SJCRH30 (cell line): ENCODE measurements around the gene KRR1. TPM values are rescaled to one million over a fixed set of nuclear protein-coding genes. Genes with fewer than 3 reads are reported as not detected.
"Not testable (repeated sequence)": the region's sequence is repeated elsewhere in the genome, so short reads cannot be mapped to it uniquely, and the experiment has no call there.

Experiments
- DNase-seq, 2 experiments: peaks; one replicate each; pipeline ENCODE4 v3.0.0-alpha.2; 2015 to 2020
- H3K27ac ChIP-seq: fragments of 250-450 bp; sonication (Bioruptor Pico); 2 replicates; pipeline ENCODE4 v1.5.1; 2020; ENCODE audit warnings: mild to moderate bottlenecking, moderate library complexity
- H3K27me3 ChIP-seq: fragments of 250-450 bp; sonication (Bioruptor Pico); 2 replicates; pipeline ENCODE4 v1.5.1; 2020; ENCODE audit warnings: mild to moderate bottlenecking, moderate library complexity
- H3K36me3 ChIP-seq: fragments of 250-450 bp; sonication (Bioruptor Pico); 2 replicates; pipeline ENCODE4 v1.5.1; 2020; ENCODE audit warnings: mild to moderate bottlenecking, moderate library complexity
- H3K4me1 ChIP-seq: fragments of 250-450 bp; sonication (Bioruptor Pico); 2 replicates; pipeline ENCODE4 v1.5.1; 2020; ENCODE audit warnings: mild to moderate bottlenecking, moderate library complexity
- H3K4me3 ChIP-seq: fragments of 250-450 bp; sonication (Bioruptor Pico); 2 replicates; pipeline ENCODE4 v1.5.1; 2020; ENCODE audit warnings: mild to moderate bottlenecking, moderate library complexity
- H3K9me3 ChIP-seq: fragments of 250-450 bp; sonication (Bioruptor Pico); replicated peaks from 2 replicates; pipeline ENCODE4 v1.5.1; 2020; ENCODE audit warnings: mild to moderate bottlenecking, moderate library complexity
- total RNA-seq: library from RNA; depleted of rRNA; stranded (reverse); fragments of >200 nt; shearing (Covaris generic); gene quantifications from 2 replicates; pipeline ENCODE4 v1.2.3, GENCODE V29; 2014

The KRR1 gene
- total RNA-seq, 1 experiment from 2014 or later, result 79.3 TPM

DNA sequence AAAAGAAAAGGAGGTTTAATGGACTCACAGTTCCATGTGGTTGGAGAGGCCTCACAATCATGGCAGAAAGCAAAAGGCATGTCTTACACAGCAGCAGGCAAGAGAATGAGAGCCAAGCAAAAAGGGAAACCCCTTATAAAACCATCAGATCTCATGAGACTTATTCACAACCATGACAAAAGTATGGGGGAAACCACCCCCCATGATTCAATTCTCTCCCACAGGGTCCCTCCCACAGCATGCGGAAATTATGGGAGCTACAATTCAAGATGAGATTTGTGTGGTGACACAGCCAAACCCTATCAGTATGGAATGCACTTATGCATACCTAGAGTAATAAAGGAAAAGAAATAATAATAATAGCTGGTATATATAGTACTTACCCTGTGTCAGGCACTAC lies 35.3 kb downstream of the KRR1 start:
- H3K9me3 ChIP-seq, result no peaks in the 10 kb centered on the region
- DNase-seq, result no peak
- H3K27me3 ChIP-seq, result no peaks in the 10 kb centered on the region
- H3K4me1 ChIP-seq, result no peaks in the 10 kb centered on the region
- H3K4me3 ChIP-seq, result no peak overlapping the region
- H3K36me3 ChIP-seq, result no peaks in the 10 kb centered on the region
- no peak overlapping the region for H3K27ac ChIP-seq

DNA sequence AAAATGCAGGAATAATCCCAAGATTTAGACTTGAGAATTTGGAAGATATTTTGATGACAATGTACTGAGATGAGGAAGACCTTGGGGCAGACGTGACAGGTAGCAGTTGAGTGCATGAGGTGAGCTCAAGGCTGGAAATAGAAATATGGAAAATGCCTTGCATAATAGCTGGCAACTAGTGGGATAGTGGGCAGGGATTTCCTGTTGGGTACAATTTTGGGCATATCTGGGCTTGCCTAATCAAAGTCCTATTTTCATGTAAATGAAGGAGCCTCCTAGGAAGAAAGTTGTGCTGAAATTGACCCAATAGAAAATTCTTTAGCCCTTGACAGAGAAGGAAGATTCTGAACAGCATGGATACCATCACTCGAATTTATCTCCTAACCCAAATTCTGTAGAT lies 37.3 kb downstream of the KRR1 start:
- Histone ChIP-seq H3K27ac (no peak overlapping the region), H3K4me3 (no peak overlapping the region), H3K36me3 (no peaks in the 10 kb centered on the region), H3K4me1 (no peaks in the 10 kb centered on the region), H3K27me3 (no peaks in the 10 kb centered on the region), H3K9me3 (no peaks in the 10 kb centered on the region)
- no peak for DNase-seq

DNA sequence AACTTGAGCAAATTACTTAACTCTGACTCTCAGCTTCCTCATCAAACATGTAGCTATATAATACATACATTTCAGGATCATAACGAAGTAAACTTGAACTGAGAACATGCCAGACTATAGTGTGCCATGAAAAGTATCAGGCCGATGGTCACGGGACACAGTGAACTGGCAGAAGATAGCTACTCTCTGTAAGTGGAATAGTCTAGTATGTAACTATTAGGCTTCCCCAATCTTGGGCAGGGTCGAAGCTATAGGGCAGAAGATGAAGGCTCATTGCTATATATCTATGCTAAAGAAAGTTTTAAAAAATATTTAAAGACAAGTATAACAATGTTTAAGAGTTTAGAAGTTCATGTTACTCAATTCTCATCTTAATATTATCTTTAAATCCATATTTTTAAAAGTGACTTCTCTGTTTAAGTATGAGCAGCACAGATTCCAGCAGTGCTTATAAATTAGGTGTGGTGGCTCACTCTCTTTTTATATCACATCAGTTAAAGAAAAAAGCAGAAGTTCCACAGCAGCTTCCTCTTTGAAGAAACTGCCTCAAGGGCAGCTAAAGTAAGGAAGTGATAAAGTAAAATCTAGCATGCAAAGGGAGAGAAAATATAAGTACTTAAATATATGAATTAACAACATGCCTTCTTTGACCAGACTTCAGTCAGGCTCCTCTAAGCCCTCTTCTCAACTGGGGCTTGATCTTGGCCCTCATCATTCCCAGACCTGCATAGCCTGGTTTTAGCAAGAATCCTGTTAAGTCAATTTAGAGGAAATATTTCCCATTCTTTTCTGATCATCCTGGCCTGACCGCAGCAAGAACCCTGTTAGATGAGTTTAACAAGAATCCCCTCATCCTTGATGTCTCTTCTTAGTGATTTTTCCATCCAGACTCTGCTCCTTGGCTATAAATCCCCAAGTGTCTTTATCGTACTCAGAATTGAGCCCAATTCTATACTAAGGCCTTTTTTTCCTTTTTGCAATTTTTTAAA lies 39.2 kb downstream of the KRR1 start:
- no peaks in the 10 kb centered on the region for H3K36me3 ChIP-seq
- H3K9me3 ChIP-seq, result no peaks in the 10 kb centered on the region
- H3K4me1 ChIP-seq, result no peaks in the 10 kb centered on the region
- no peaks in the 10 kb centered on the region for H3K27me3 ChIP-seq
- H3K4me3 ChIP-seq, result no peak overlapping the region
- no peak for DNase-seq
- H3K27ac ChIP-seq, result no peak overlapping the region

DNA sequence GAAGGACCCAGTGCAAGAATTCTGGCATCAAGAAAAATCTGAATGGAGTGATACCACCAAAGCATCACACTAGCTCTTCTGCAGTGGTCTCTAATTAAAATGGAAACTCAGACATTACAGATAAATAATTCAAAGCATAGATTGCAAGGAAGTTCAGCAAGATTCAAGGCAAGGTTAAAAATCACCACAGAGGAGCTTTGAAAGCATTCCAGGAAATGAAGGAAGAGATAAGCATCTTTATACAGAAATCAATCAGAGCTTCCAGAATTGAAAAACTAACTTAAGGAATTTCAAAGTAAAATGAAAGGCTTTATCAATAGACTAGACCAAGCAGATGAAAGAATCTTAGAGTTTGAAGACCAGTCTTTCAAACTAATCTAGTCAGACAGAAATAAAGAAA lies 51.2 kb downstream of the KRR1 start:
- DNase-seq, result no peak
- Histone ChIP-seq H3K36me3 (no peaks in the 10 kb centered on the region), H3K4me1 (no peaks in the 10 kb centered on the region), H3K27ac (no peak overlapping the region), H3K9me3 (peaks cover 14% of the 10 kb centered on the region), H3K4me3 (no peak overlapping the region), H3K27me3 (no peaks in the 10 kb centered on the region)

GRCh38 chr12:75459755-75460154 lies 51.7 kb downstream of the KRR1 start:
- H3K27ac ChIP-seq, result no peak overlapping the region
- no peak for DNase-seq
- H3K9me3 ChIP-seq, result peaks cover 14% of the 10 kb centered on the region
- no peaks in the 10 kb centered on the region for H3K4me1 ChIP-seq
- no peaks in the 10 kb centered on the region for H3K36me3 ChIP-seq
- no peaks in the 10 kb centered on the region for H3K27me3 ChIP-seq
- H3K4me3 ChIP-seq, result no peak overlapping the region

- not testable (repeated sequence) for H3K9me3 ChIP-seq, H3K27ac ChIP-seq, H3K36me3 ChIP-seq, H3K4me1 ChIP-seq, H3K27me3 ChIP-seq, H3K4me3 ChIP-seq, DNase-seq
Measured at GRCh38 chr12:75457866-75458265, 53.5 kb downstream of the KRR1 start.

- no peak for DNase-seq
- H3K27ac ChIP-seq, result no peak overlapping the region
- no peaks in the 10 kb centered on the region for H3K27me3 ChIP-seq
- no peaks in the 10 kb centered on the region for H3K36me3 ChIP-seq
- no peak overlapping the region for H3K4me3 ChIP-seq
- no peaks in the 10 kb centered on the region for H3K4me1 ChIP-seq
- H3K9me3 ChIP-seq, result peaks cover 10% of the 10 kb centered on the region
Measured at GRCh38 chr12:75457191-75457590, 54.2 kb downstream of the KRR1 start.

GRCh38 chr12:75455839-75456238 lies 55.6 kb downstream of the KRR1 start:
- Histone ChIP-seq H3K9me3 (peaks cover 10% of the 10 kb centered on the region), H3K36me3 (no peaks in the 10 kb centered on the region), H3K4me3 (no peak overlapping the region), H3K27ac (no peak overlapping the region), H3K27me3 (no peaks in the 10 kb centered on the region), H3K4me1 (no peaks in the 10 kb centered on the region)
- peak; percentile 58 to 74 for DNase-seq

DNA sequence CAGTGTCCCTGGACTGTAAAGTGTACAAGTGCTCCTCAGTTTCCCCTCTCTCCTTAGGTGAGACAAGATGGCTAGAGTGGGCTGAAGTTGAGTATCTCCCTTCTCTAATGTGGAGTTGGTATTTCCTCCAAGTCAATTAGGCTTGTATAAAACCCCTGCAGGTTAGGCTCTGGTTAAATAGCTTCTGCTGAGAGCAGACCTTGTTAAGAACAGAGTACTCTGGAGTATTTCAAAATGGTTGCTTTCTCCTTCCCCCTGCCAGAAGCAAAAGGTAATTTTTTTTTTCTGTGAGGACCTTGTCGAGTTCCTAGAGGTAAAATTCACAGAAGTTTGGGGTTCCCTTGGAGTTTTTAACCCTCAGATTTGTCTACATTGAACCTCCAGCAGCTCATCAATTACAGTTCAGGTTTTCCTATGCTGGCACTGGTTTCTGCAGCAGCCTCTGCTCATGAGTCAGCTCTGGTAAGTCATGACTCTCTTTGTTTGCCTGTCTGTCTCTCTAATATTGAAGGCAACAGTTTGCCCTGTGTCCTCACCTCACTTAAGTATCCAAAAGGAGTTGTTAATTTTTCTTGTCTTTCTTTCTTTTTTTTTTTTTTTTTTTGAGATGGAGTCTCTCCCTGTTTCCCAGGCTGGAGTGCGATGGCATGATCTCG lies 58.6 kb downstream of the KRR1 start:
- Histone ChIP-seq H3K9me3 (peaks cover 4% of the 10 kb centered on the region), H3K27me3 (no peaks in the 10 kb centered on the region), H3K4me1 (no peaks in the 10 kb centered on the region), H3K27ac (no peak overlapping the region), H3K4me3 (no peak overlapping the region), H3K36me3 (no peaks in the 10 kb centered on the region)
- no peak for DNase-seq

DNA sequence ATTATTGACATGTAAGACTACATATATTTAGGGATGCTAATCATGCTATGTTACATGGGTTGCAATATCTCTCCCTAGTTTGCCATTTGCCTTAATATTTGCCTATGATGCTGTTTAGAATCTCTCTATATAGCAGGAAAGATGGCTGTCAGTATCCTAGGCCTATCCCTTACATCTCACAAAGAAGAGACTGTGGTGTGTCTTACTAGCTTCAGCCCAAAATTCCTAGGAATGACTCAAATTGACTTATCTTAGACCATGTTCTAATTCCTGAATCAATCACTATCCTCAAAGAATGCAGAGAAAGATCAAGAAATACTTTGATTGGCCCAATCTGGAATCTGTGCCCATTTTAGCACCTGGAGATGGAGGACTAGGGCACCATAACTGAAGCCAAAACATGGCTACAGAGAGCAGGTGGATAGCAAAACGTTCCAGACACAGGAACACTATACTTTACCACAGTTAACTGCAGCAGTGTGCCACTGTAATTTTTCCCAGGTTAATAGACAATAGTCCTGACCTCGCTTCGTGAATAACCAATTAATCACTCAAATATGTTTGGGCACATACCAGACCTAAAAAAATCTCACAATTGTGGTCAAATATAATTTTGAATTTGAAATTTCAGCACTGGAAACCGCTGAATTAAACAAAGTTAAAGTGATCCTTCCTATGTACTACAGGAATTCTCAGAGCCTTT lies 63.6 kb downstream of the KRR1 start:
- H3K36me3 ChIP-seq, result no peaks in the 10 kb centered on the region
- H3K27me3 ChIP-seq, result no peaks in the 10 kb centered on the region
- no peaks in the 10 kb centered on the region for H3K4me1 ChIP-seq
- H3K27ac ChIP-seq, result no peak overlapping the region
- no peak overlapping the region for H3K4me3 ChIP-seq
- DNase-seq, result no peak
- H3K9me3 ChIP-seq, result no peaks in the 10 kb centered on the region

DNA sequence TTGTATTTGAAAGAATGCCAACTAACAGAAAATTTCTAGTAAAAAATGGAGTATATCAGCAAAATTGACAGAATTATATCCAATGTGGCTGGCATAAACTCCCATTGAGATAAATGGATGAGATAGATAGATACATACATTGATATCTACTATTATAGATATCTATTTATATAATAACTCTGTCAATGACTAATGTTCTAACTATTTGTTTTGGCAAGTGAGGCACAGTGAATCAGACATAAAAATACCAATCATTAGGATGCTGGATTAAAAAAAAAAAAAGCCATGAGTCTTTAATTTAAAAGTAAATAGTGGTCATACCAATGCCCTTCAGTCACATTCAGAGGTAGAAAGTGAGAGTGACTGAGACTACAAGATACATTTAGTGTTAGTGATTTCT lies 64.6 kb downstream of the KRR1 start:
- no peaks in the 10 kb centered on the region for H3K36me3 ChIP-seq
- no peaks in the 10 kb centered on the region for H3K4me1 ChIP-seq
- no peaks in the 10 kb centered on the region for H3K9me3 ChIP-seq
- no peak for DNase-seq
- H3K4me3 ChIP-seq, result no peak overlapping the region
- H3K27ac ChIP-seq, result no peak overlapping the region
- H3K27me3 ChIP-seq, result no peaks in the 10 kb centered on the region

- H3K9me3 ChIP-seq, H3K36me3 ChIP-seq, H3K27ac ChIP-seq, H3K4me1 ChIP-seq, DNase-seq, H3K4me3 ChIP-seq, H3K27me3 ChIP-seq: not testable (repeated sequence)
Measured at GRCh38 chr12:75445137-75445507, 66.3 kb downstream of the KRR1 start.

GRCh38 chr12:75444429-75445136 lies 66.8 kb downstream of the KRR1 start:
- no peaks in the 10 kb centered on the region for H3K27me3 ChIP-seq
- DNase-seq, result no peak
- H3K4me1 ChIP-seq, result no peaks in the 10 kb centered on the region
- no peak overlapping the region for H3K4me3 ChIP-seq
- H3K27ac ChIP-seq, result no peak overlapping the region
- no peaks in the 10 kb centered on the region for H3K36me3 ChIP-seq
- H3K9me3 ChIP-seq, result no peaks in the 10 kb centered on the region

DNA sequence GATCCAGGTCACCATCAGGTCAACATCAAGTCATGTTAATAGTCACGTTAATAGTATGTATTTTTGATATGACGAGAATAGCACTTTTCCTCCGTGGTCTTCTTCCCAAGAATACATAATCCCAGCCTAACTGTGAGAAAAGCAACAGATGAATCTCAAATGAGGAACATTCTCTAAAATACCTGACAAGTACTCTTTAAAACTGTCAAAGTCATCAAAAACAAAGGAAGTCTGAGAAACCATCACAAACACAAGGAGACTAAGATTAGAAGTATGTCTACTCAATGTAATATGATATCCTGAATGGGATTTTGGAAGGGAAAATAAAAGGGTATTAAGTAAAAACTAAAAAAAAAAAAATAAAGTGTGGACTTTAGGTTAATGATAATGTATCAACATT lies 67.7 kb downstream of the KRR1 start:
- Histone ChIP-seq H3K9me3 (no peaks in the 10 kb centered on the region), H3K36me3 (no peaks in the 10 kb centered on the region), H3K27ac (no peak overlapping the region), H3K4me3 (no peak overlapping the region), H3K4me1 (no peaks in the 10 kb centered on the region), H3K27me3 (no peaks in the 10 kb centered on the region)
- DNase-seq, result no peak

GRCh38 chr12:75442454-75442853 lies 69.0 kb downstream of the KRR1 start:
- not testable (repeated sequence) for H3K27me3 ChIP-seq, H3K36me3 ChIP-seq, H3K9me3 ChIP-seq, H3K4me3 ChIP-seq, DNase-seq, H3K27ac ChIP-seq, H3K4me1 ChIP-seq
